Measurements from ENCODE around the gene C1orf116.

The C1orf116 gene

GRCh38 chr1:207032528-207033017, at the start of gene C1orf116:
C1orf116 (minus strand) TSS chr1:207032756; CDS start chr1:207027598, 5,158 bp downstream.
- no peak for DNase-seq

GRCh38 chr1:207081806-207082205, 49.2 kb upstream of the C1orf116 start:
- no peak for DNase-seq

- DNase-seq, result no peak
Measured at GRCh38 chr1:207081088-207081487, 48.5 kb upstream of the C1orf116 start.

- DNase-seq, result no peak
Measured at GRCh38 chr1:207079706-207080241, 47.2 kb upstream of the C1orf116 start.

- DNase-seq, result no peak
Measured at GRCh38 chr1:207078578-207079132, 46.1 kb upstream of the C1orf116 start.

GRCh38 chr1:207077470-207078377, 45.2 kb upstream of the C1orf116 start:
- DNase-seq, result peak; percentile 90

- DNase-seq, result no peak
Measured at GRCh38 chr1:207077012-207077411, 44.5 kb upstream of the C1orf116 start.

GRCh38 chr1:207076181-207076955, 43.8 kb upstream of the C1orf116 start:
- DNase-seq, result no peak

- no peak for DNase-seq
Measured at GRCh38 chr1:207073906-207074820, 41.6 kb upstream of the C1orf116 start.

GRCh38 chr1:207072233-207072632, 39.7 kb upstream of the C1orf116 start:
- no peak for DNase-seq

- DNase-seq, result no peak
Measured at GRCh38 chr1:207071426-207071825, 38.9 kb upstream of the C1orf116 start.

GRCh38 chr1:207070811-207071210, 38.3 kb upstream of the C1orf116 start:
- no peak for DNase-seq

- DNase-seq, result no peak
Measured at GRCh38 chr1:207069858-207070506, 37.4 kb upstream of the C1orf116 start.

GRCh38 chr1:207069061-207069460, 36.5 kb upstream of the C1orf116 start:
- no peak for DNase-seq

GRCh38 chr1:207067665-207068064, 35.1 kb upstream of the C1orf116 start:
- no peak for DNase-seq

GRCh38 chr1:207067185-207067584, 34.6 kb upstream of the C1orf116 start:
- DNase-seq, result no peak

- no peak for DNase-seq
Measured at GRCh38 chr1:207064561-207064960, 32.0 kb upstream of the C1orf116 start.

GRCh38 chr1:207063014-207063413, 30.5 kb upstream of the C1orf116 start:
- no peak for DNase-seq

- no peak for DNase-seq
Measured at GRCh38 chr1:207062058-207062457, 29.5 kb upstream of the C1orf116 start.

- DNase-seq, result no peak
Measured at GRCh38 chr1:207060596-207060995, 28.0 kb upstream of the C1orf116 start.

GRCh38 chr1:207059881-207060280, 27.3 kb upstream of the C1orf116 start:
- no peak for DNase-seq
